Superior temporal gyrus (tissue), 1 donor: ENCODE results near the gene NUTM2B.
"Not testable (repeated sequence)": the region's sequence is repeated elsewhere in the genome, so short reads cannot be mapped to it uniquely, and the experiment has no call there.

Experiments used
- DNase-seq: peaks from one replicate; pipeline ENCODE4 v3.0.0-alpha.2; 2016; ENCODE audit errors: extremely low spot score

The NUTM2B gene

DNA sequence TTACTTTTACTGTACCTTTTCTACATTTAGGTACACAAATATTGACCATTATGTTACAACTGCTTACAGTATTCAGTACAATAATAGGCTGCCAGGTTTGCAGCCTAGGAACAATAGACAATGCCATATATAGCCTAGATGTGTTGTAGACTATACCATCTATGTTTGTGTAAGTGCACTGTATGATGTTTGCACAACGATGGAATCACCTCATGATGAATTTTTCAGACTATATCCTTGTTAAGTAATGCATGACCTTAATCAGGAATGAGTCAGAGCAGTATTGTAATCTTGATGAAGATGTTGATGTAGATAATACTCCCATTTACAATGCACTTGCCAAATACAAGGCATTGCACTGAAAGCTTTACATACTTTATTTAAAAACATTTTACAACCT, 23.6 kb downstream of the NUTM2B start:
- not testable (repeated sequence) for DNase-seq

DNA sequence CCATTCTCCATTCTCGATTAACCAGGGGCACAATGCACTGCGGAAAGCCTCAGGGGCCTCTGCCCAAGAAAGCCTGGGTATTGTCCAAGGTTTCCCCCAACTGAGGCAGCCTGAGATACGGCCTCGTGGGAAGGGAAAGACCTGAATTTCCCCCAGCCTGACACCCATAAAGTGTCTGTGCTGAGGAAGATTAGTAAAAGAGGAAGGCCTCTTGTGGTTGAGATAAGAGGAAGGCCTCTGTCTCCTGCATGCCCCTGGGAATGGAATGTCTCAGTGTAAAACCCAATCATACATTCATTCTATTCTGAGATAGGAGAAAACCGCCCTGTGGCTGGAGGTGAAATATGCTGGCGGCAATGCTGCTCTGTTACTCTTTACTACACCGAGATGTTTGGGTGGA, 41.8 kb downstream of the NUTM2B start:
- DNase-seq: not testable (repeated sequence)

DNA sequence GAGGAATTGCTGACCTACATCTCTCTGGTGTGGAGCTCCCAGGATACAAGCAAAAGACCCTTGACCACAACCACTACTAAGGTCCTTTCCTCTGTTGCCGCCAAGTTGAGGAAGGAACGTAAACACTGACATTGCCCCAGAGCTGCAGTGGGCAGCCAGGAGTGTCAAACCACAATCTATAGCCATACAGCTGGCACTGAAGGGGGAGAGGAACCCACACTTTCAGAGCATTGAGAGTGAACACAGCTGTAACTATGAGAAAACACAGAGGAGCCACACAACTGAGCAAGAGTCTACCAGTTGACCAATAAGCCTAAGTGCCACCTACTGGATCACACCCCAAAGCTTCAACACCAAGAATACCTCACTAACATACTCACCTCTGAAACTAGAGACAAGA, 45.5 kb downstream of the NUTM2B start:
- not testable (repeated sequence) for DNase-seq

DNA sequence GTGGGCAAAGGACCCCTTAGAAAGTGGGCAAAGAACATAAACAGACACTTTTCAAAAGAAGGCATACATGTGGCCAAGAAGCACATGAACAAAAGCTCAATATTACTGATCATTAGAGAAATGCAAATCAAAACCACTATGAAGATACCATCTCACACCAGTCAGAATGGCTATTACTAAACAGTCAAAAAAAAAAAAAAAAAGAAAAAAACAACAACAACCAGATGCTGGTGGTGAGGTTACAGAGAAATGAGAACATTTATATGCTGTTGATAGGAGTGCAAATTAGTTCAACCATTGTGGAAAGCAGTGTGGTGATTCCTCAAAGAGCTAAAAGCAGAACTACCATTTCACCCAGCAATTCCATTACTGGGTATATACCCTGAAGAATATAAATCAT, 50.6 kb downstream of the NUTM2B start:
- DNase-seq: not testable (repeated sequence)

DNA sequence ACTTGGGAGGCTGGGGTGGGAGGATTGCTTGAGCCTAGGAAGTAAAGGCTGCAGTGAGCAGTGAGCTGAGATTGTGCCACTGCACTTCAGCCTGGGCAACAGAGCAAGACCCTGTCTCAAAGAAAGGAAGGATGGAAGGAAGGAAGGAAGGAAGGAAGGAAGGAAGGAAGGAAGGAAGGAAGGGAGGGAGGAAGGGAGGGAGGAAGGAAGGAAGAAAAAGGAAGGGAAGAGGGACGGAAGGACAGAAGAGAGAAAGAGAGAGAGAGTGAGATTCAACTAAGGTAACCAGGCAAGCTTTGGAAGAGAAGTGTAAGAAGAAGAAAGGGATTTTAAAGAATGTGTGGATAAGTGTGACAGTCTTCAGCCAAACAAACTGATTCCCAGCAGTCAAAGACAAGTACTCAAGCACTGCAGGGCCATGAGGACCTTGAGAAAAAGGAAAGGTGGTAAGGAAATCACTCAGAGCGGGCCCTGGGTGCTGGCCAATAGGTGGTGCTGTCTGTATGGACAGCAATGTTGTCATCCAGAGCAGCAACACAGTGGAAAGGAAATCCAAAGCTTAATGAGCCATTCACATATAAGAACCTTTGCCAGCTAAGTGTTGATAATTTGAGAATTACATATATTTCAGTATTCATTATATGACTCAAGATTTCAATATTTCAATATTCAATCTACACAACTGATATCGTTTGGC, 55.4 kb downstream of the NUTM2B start:
- DNase-seq: not testable (repeated sequence)
